GM19240 (cell line): ENCODE measurements around the gene DTNBP1.

Experiments used
- DNase-seq: peaks from one replicate; pipeline ENCODE4 v3.0.0; 2011; ENCODE audit warnings: low spot score; ENCODE audit not compliant: insufficient read length

Gene DTNBP1

GRCh38 chr6:15487262-15487661, 175.6 kb downstream of the DTNBP1 start:
- DNase-seq = no peak

GRCh38 chr6:15485936-15486335, 176.9 kb downstream of the DTNBP1 start:
- no peak for DNase-seq

- DNase-seq = no peak
Observed at GRCh38 chr6:15484821-15485220, 178.0 kb downstream of the DTNBP1 start.

- no peak for DNase-seq
Observed at GRCh38 chr6:15484140-15484539, 178.7 kb downstream of the DTNBP1 start.

GRCh38 chr6:15483060-15483459, 179.8 kb downstream of the DTNBP1 start:
- no peak for DNase-seq

- no peak for DNase-seq
Observed at GRCh38 chr6:15481390-15482291, 181.2 kb downstream of the DTNBP1 start.

GRCh38 chr6:15480525-15480924, 182.3 kb downstream of the DTNBP1 start:
- no peak for DNase-seq

GRCh38 chr6:15479761-15480160, 183.1 kb downstream of the DTNBP1 start:
- no peak for DNase-seq

GRCh38 chr6:15477746-15478145, 185.1 kb downstream of the DTNBP1 start:
- DNase-seq = no peak

GRCh38 chr6:15476631-15477380, 186.0 kb downstream of the DTNBP1 start:
- DNase-seq = no peak

- DNase-seq = no peak
Observed at GRCh38 chr6:15475872-15476271, 187.0 kb downstream of the DTNBP1 start.

- DNase-seq = no peak
Observed at GRCh38 chr6:15475261-15475660, 187.6 kb downstream of the DTNBP1 start.

GRCh38 chr6:15474196-15474595, 188.6 kb downstream of the DTNBP1 start:
- DNase-seq = no peak

GRCh38 chr6:15473741-15474161, 189.1 kb downstream of the DTNBP1 start:
- DNase-seq = no peak

GRCh38 chr6:15473174-15473573, 189.7 kb downstream of the DTNBP1 start:
- no peak for DNase-seq
